SH-SY5Y (cell line): ENCODE measurements around the gene RAMP3.

Experiments
- GATA2 ChIP-seq: IDR thresholded peaks from 2 replicates; pipeline ENCODE4 v1.6.1; 2011; ENCODE audit warnings: mild to moderate bottlenecking, low read depth, low read length
- GATA3 ChIP-seq: IDR thresholded peaks from 2 replicates; pipeline ENCODE4 v1.6.1; 2011; ENCODE audit warnings: low read depth, mild to moderate bottlenecking, low read length, moderate library complexity

DNA sequence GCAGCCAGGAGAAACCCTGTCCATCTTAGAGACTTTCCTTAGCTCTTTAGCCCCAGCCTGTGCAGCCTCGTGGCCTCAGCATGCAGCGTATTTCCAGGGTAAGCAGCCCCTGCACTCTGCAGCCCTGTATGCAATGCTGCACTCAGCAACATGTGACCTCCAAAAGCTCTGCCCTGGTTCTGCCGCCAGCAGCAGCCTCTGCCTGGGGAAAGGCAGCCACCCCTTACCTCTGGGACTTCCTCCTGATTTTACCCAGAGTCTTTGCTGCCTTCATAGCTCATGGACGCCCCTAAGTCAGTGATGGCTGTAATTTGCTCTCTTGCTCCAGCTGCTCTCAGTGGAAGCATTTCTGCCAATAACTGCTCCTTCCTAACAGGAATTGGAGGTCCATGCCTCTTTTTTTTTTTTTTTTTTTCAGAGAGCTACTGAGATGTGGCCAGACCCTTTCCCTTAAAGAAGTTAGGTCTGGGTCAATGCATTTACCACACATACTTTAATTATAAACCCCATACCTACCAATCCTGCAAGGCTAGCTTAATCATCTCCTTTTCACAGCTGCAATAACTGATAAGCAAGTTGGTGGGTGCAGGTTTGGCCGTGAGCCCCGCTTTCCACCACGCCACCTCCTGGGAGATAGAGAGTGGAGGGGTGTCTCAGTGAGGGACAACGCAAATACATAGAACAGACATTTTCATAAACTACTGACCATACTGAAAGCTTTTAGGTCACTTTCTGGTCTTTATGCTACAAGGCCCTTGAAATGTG lies 71.7 kb downstream of the RAMP3 start:
- TF ChIP-seq GATA2, result no peak
- TF ChIP-seq GATA3, result no peak
